T-helper 1 cell treated with Interleukin-12 subunit alpha and Interleukin-12 subunit beta and Interleukin-4 antibody, amounts not matched to agents 30 μg/mL and 1 μg/mL, for 36 hours (primary cell): ENCODE measurements around the gene HAUS5.
"Not testable (repeated sequence)": the region's sequence is repeated elsewhere in the genome, so short reads cannot be mapped to it uniquely, and the experiment has no call there.

Source experiments
- H3K27ac Mint-ChIP-seq: one replicate; pipeline ENCODE4 v1.8.0; 2021; ENCODE audit warnings: mild to moderate bottlenecking, mixed read lengths
- H3K27me3 Mint-ChIP-seq: one replicate; pipeline ENCODE4 v1.8.0; 2021; ENCODE audit warnings: low read depth, mixed read lengths
- H3K36me3 Mint-ChIP-seq: one replicate; pipeline ENCODE4 v1.8.0; 2021; ENCODE audit warnings: low read depth, mixed read lengths
- H3K4me1 Mint-ChIP-seq: one replicate; pipeline ENCODE4 v1.8.0; 2021; ENCODE audit warnings: low read depth, mixed read lengths
- H3K4me3 Mint-ChIP-seq: one replicate; pipeline ENCODE4 v1.8.0; 2021; ENCODE audit warnings: mild to moderate bottlenecking, moderate library complexity, mixed read lengths
- H3K9me3 Mint-ChIP-seq: one replicate; pipeline ENCODE4 v1.8.0; 2021; ENCODE audit warnings: mixed read lengths

HAUS5 gene

GRCh38 chr19:35595026-35595425 lies 17.5 kb upstream of the HAUS5 start:
- not testable (repeated sequence) for H3K4me3 Mint-ChIP-seq, H3K9me3 Mint-ChIP-seq, H3K4me1 Mint-ChIP-seq, H3K36me3 Mint-ChIP-seq, H3K27me3 Mint-ChIP-seq, H3K27ac Mint-ChIP-seq

DNA sequence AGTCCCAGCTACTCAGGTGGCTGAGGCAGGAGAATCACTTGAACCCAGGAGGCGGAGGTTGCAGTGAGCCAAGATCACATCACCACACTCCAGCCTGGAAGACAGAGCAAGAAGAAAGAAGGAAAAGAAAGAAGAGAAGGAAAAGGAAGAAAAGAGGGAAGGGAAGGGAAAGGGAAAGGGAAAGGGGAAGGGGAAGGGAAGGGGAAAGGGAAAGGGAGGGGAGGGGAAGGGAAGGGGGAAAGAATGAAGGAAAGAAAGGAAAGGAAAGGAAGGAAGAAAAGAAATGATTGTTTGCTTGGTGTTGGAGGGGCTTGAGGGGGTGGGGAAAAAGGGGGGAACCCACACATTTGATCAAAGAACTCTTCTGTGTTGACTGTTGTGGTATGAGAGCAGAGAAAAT lies 16.6 kb upstream of the HAUS5 start:
- Mint-ChIP-seq H3K36me3 (no peaks in the 10 kb centered on the region), H3K9me3 (no peaks in the 10 kb centered on the region), H3K4me1 (peaks cover 5% of the 10 kb centered on the region), H3K27ac (no peak overlapping the region), H3K4me3 (no peak overlapping the region), H3K27me3 (peaks cover 4% of the 10 kb centered on the region)

GRCh38 chr19:35596366-35596999 lies 16.1 kb upstream of the HAUS5 start:
- H3K36me3 Mint-ChIP-seq, result no peaks in the 10 kb centered on the region
- peaks cover 4% of the 10 kb centered on the region for H3K27me3 Mint-ChIP-seq
- H3K4me1 Mint-ChIP-seq, result peaks cover 5% of the 10 kb centered on the region
- no peak overlapping the region for H3K4me3 Mint-ChIP-seq
- peak overlapping the region; percentile 29 for H3K27ac Mint-ChIP-seq
- H3K9me3 Mint-ChIP-seq, result no peaks in the 10 kb centered on the region

DNA sequence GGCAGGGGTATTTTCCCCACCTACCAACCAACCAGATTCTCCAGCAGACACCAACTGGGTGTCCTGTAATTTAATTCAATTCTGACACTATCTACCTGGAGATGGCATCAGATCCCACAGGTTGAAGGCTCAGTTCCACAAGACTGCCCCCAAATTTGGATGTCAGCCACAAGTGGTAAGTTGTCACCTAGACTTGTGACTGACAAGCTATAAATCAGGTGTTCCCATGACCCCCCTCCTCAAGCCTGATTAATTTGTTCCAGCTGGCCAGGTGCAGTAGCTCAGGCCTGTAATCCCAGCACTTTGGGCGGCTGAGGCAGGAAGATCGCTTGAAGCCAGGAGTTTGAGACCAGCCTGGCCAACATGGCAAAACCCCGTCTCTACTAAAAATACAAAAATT lies 10.6 kb upstream of the HAUS5 start:
- H3K4me1 Mint-ChIP-seq, result no peaks in the 10 kb centered on the region
- no peak overlapping the region for H3K4me3 Mint-ChIP-seq
- no peak overlapping the region for H3K27ac Mint-ChIP-seq
- no peaks in the 10 kb centered on the region for H3K36me3 Mint-ChIP-seq
- peaks cover 4% of the 10 kb centered on the region for H3K27me3 Mint-ChIP-seq
- H3K9me3 Mint-ChIP-seq, result no peaks in the 10 kb centered on the region

- H3K36me3 Mint-ChIP-seq, H3K4me3 Mint-ChIP-seq, H3K4me1 Mint-ChIP-seq, H3K27ac Mint-ChIP-seq, H3K9me3 Mint-ChIP-seq, H3K27me3 Mint-ChIP-seq: not testable (repeated sequence)
Observed at GRCh38 chr19:35604436-35604835, 8.1 kb upstream of the HAUS5 start.

- Mint-ChIP-seq H3K4me1 (peaks cover 15% of the 10 kb centered on the region), H3K9me3 (peaks cover 13% of the 10 kb centered on the region)
- not testable (repeated sequence) for H3K27ac Mint-ChIP-seq, H3K36me3 Mint-ChIP-seq, H3K27me3 Mint-ChIP-seq, H3K4me3 Mint-ChIP-seq
Observed at GRCh38 chr19:35607170-35607569, 5.4 kb upstream of the HAUS5 start.

- Mint-ChIP-seq H3K4me1 (peaks cover 20% of the 10 kb centered on the region), H3K4me3 (no peak overlapping the region), H3K9me3 (peaks cover 13% of the 10 kb centered on the region), H3K36me3 (peaks cover 8% of the 10 kb centered on the region), H3K27ac (no peak overlapping the region), H3K27me3 (no peaks in the 10 kb centered on the region)
Observed at GRCh38 chr19:35607661-35608060, 4.9 kb upstream of the HAUS5 start.

GRCh38 chr19:35608251-35608650 lies 4.3 kb upstream of the HAUS5 start:
- Mint-ChIP-seq H3K36me3 (peaks cover 8% of the 10 kb centered on the region), H3K4me3 (no peak overlapping the region), H3K9me3 (peaks cover 13% of the 10 kb centered on the region), H3K27me3 (no peaks in the 10 kb centered on the region), H3K4me1 (peaks cover 20% of the 10 kb centered on the region), H3K27ac (peak overlapping the region; percentile 67)

GRCh38 chr19:35609851-35610353 lies 2.6 kb upstream of the HAUS5 start:
- Mint-ChIP-seq H3K27ac (peak overlapping the region; percentile 87), H3K27me3 (no peaks in the 10 kb centered on the region), H3K9me3 (peaks cover 13% of the 10 kb centered on the region), H3K4me3 (peak overlapping the region; percentile 34), H3K4me1 (peaks cover 23% of the 10 kb centered on the region), H3K36me3 (peaks cover 8% of the 10 kb centered on the region)

DNA sequence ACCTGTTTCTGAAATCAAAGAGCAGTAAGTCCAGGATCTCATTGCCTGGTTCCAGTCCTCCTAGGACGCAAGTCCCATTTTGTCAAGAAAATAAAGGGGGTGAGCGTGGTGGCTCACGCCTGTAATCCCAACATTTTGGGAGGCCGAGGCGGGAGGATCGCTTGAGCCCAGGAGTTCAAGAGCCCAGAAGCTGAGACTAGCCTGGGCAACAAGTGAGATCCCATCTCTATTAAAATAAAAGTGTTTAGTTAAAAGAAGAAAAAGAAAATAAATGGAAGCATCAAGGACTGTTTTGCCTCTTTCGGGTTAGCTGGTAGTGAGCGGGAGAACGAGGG lies 344 bp upstream of the HAUS5 start:
- Mint-ChIP-seq H3K27ac (peak overlapping the region; percentile 93), H3K4me1 (peaks cover 23% of the 10 kb centered on the region), H3K9me3 (peaks cover 13% of the 10 kb centered on the region), H3K36me3 (peaks cover 10% of the 10 kb centered on the region), H3K27me3 (no peaks in the 10 kb centered on the region), H3K4me3 (peak overlapping the region; percentile 87)

- no peaks in the 10 kb centered on the region for H3K27me3 Mint-ChIP-seq
- peak overlapping the region; percentile 77 for H3K27ac Mint-ChIP-seq
- H3K4me3 Mint-ChIP-seq, result peak overlapping the region; percentile 87
- peaks cover 7% of the 10 kb centered on the region for H3K9me3 Mint-ChIP-seq
- H3K36me3 Mint-ChIP-seq, result peaks cover 4% of the 10 kb centered on the region
- peaks cover 23% of the 10 kb centered on the region for H3K4me1 Mint-ChIP-seq
Observed at GRCh38 chr19:35613574-35613973, 1.0 kb downstream of the HAUS5 start.

DNA sequence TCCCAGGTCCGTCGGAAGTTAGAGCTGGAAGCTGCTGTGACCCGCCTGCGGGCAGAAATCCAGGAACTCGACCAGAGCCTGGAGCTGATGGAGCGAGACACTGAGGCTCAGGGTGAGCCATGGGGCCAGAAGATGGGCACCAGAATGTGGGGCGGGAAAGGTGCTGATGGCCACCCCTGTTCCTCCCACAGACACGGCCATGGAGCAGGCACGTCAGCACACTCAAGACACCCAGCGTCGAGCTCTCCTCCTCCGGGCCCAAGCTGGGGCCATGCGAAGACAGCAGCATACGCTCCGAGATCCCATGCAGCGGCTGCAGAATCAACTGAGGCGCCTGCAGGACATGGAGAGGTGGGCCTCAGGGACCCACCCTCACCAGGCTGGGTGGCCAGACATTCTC lies 2.5 kb downstream of the HAUS5 start:
- Mint-ChIP-seq H3K4me1 (peaks cover 16% of the 10 kb centered on the region), H3K36me3 (peaks cover 2% of the 10 kb centered on the region), H3K4me3 (no peak overlapping the region), H3K27ac (no peak overlapping the region), H3K27me3 (no peaks in the 10 kb centered on the region), H3K9me3 (no peaks in the 10 kb centered on the region)

- Mint-ChIP-seq H3K4me3 (no peak overlapping the region), H3K36me3 (peaks cover 12% of the 10 kb centered on the region), H3K27ac (no peak overlapping the region), H3K9me3 (no peaks in the 10 kb centered on the region), H3K4me1 (no peaks in the 10 kb centered on the region), H3K27me3 (no peaks in the 10 kb centered on the region)
Observed at GRCh38 chr19:35618857-35619256, 6.3 kb downstream of the HAUS5 start.

DNA sequence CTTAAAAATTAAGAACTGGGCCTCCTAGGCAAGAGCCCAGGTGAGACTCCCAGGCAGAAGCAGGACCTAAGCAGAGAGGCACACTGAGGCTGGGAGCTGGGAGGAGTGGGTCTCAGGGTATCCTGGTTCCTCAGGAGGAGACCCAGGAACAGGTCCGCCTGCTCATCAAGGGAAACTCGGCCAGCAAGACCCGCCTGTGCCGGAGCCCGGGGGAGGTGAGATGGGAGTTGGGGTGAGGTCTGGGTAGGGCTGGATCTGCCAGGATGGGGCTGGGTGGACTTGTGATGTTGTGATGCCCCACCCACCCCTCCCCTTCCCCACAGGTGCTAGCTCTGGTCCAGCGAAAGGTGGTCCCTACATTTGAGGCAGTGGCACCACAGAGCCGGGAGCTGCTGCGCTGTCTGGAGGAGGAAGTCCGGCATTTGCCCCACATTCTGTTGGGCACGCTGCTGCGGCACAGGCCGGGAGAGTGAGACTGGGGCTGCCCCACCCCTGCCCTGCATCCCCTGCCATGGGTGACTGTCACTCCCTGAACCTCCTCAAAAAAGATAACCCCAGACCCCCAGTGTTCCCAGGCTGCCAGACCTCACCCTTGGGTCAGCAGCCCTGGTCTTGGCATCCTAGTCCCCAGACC lies 6.9 kb downstream of the HAUS5 start:
- Mint-ChIP-seq H3K9me3 (no peaks in the 10 kb centered on the region), H3K27ac (no peak overlapping the region), H3K4me1 (no peaks in the 10 kb centered on the region), H3K36me3 (peaks cover 12% of the 10 kb centered on the region), H3K4me3 (no peak overlapping the region), H3K27me3 (no peaks in the 10 kb centered on the region)

DNA sequence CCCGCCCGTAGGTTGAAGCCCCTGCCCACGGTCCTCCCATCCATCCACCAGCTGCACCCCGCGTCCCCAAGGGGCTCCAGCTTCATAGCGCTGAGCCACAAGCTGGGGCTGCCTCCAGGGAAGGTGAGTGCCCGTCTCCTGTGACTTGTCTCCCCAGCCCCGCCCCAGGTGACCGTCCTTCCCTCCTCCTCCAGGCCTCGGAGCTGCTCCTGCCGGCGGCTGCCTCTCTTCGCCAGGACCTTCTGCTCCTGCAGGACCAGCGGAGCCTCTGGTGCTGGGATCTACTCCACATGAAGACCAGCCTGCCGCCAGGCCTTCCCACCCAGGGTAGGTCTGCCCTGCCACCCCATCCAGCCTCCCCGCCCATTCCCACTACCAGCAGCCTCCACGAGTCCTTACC lies 7.5 kb downstream of the HAUS5 start:
- peaks cover 12% of the 10 kb centered on the region for H3K36me3 Mint-ChIP-seq
- no peaks in the 10 kb centered on the region for H3K27me3 Mint-ChIP-seq
- no peaks in the 10 kb centered on the region for H3K4me1 Mint-ChIP-seq
- H3K4me3 Mint-ChIP-seq, result no peak overlapping the region
- H3K27ac Mint-ChIP-seq, result no peak overlapping the region
- H3K9me3 Mint-ChIP-seq, result no peaks in the 10 kb centered on the region
